Muscle of back (tissue), 10 donors: ENCODE measurements around the gene CACNA2D3. TPM values are rescaled to one million over a fixed set of nuclear protein-coding genes. Genes with fewer than 3 reads are reported as not detected.

Experiments
- polyA plus RNA-seq, 10 donors: library from polyadenylated mRNA; unstranded; fragments of 120-200 nt; gene quantifications; one replicate each; pipeline ENCODE4 v1.2.1, GENCODE V29; 2013; ENCODE audit not compliant: insufficient read length in 10 of 10

CACNA2D3 gene
- polyA plus RNA-seq, 10 donors = 1.0 to 2.9 (median 1.9) TPM

Other genes starting within 250 kb of the CACNA2D3 start
- gene ACTR8, start 240.4 kb upstream of the CACNA2D3 start, polyA plus RNA-seq = 10 to 100 TPM; 17.8 to 30.8 (median 26.8) TPM
- 10 to 100 TPM; 37.3 to 54.0 (median 45.1) TPM for gene SELENOK, start 230.7 kb upstream of the CACNA2D3 start, polyA plus RNA-seq